ENCODE data around the gene CST8.

DNA sequence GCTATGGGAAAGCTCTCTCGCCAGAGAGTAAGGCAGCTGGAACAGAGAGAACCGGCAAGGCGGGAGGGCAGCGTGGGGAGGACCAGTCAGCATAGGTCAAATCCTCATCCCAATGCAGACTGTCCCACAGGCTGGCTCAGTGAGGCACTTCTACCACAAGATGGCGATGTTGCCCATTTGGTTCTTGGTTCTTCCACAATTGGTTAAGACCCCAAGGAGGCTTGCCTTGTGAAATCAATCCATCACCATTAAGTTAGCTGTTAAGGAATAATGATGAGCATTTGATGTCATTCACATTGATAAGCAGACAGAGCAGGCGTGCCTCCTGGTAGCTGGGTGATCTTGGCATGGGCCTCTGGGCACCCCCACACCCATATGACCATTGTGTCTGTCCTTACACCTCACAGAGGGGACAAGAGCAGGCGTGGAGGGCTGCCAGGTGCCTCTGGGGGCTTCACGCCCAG, 49.0 kb upstream of the CST8 start:
- TF ChIP-seq, protein P1, sequence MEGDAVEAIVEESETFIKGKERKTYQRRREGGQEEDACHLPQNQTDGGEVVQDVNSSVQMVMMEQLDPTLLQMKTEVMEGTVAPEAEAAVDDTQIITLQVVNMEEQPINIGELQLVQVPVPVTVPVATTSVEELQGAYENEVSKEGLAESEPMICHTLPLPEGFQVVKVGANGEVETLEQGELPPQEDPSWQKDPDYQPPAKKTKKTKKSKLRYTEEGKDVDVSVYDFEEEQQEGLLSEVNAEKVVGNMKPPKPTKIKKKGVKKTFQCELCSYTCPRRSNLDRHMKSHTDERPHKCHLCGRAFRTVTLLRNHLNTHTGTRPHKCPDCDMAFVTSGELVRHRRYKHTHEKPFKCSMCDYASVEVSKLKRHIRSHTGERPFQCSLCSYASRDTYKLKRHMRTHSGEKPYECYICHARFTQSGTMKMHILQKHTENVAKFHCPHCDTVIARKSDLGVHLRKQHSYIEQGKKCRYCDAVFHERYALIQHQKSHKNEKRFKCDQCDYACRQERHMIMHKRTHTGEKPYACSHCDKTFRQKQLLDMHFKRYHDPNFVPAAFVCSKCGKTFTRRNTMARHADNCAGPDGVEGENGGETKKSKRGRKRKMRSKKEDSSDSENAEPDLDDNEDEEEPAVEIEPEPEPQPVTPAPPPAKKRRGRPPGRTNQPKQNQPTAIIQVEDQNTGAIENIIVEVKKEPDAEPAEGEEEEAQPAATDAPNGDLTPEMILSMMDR (conservative IDR thresholded peaks at IDR 0.05), result peak; percentile 85
- TF ChIP-seq ZFX (IDR thresholded peaks at IDR 0.05), result no peak

Data from C4-2B (cell line).